Stimulated activated CD4-positive, alpha-beta T cell treated with anti-CD3 and anti-CD28 coated beads, Interleukin-4, amount 100 ng/mL, for 48 hours (primary cell): ENCODE data around the gene KRTAP9-3.
"Not testable (repeated sequence)": the region's sequence is repeated elsewhere in the genome, so short reads cannot be mapped to it uniquely, and the experiment has no call there.

ENCODE experiments used
- DNase-seq, 2 donors: peaks; one replicate each; pipeline ENCODE4 v3.0.0-alpha.2; 2020; ENCODE audit warnings: low read depth in 2 of 2

KRTAP9-3 gene, protein sequence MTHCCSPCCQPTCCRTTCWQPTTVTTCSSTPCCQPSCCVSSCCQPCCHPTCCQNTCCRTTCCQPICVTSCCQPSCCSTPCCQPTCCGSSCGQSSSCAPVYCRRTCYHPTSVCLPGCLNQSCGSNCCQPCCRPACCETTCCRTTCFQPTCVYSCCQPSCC

DNA sequence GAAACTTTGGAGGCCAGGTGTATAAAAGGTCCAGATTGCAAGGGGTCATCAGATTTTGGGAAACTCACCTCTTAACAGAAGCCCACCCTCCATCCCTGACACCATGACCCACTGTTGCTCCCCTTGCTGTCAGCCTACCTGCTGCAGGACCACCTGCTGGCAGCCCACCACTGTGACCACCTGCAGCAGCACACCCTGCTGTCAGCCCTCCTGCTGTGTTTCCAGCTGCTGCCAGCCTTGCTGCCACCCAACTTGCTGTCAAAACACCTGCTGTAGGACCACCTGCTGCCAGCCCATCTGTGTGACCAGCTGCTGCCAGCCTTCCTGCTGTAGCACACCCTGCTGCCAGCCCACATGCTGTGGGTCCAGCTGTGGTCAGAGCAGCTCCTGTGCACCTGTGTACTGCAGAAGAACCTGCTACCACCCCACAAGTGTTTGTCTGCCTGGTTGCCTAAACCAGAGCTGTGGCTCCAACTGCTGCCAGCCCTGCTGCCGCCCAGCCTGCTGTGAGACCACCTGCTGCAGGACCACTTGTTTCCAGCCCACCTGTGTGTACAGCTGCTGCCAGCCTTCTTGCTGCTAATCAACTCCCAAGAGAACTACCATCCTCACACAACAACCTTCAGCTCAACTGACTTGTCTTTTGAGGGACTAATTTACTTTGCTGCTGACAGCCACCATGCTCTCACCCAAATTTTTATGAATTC, at the start of gene KRTAP9-3:
KRTAP9-3 (plus strand) TSS at position 51 of the 707 bp plus-strand sequence; CDS start at position 104, 53 bp downstream.
- not testable (repeated sequence) for DNase-seq

DNA sequence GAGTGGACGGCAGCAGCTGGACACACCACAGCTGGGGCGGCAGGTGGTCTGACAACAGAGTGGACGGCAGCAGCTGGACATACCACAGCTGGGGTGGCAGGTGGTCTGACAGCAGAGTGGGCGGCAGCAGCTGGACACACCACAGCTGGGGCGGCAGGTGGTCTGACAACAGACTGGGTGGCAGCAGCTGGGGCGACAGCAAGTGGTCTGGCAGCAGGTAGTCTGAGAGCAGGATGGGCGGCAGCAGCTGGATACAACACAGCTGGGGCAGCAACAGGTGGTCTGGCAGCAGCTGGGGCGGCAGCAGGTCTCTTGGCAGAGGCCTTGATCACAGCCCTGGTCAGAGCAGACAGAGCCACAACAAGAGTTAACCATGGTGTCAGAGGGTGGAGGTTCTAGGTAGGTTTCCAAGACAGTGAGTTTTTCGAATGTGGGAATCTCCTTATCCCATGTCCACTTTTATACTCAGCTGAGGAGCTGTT, 47.7 kb upstream of the KRTAP9-3 start, which contains the start of gene KRTAP4-1:
KRTAP4-1 (minus strand) TSS at position 432 of the 482 bp plus-strand sequence; CDS start at position 375, 57 bp downstream.
- no peak for DNase-seq

DNA sequence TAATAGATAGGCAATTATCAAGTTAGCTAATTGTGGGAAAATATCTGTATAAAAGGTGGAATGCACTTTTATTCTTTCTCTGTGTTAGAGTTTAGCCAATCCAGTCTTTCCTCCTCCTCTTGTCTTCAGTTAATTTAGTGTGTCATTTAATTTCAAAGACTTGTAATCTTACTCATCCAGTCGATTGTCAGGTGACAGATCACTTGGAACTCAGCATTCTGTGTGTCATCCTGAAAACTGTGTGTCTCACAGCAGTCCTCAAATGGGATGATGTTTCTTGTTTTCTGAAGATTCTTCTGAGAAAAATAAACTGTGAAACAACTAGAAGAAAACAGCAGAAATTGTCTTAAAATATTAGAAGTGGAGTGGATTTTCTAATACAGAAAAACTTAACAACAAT, 47.2 kb upstream of the KRTAP9-3 start:
- DNase-seq: no peak

DNA sequence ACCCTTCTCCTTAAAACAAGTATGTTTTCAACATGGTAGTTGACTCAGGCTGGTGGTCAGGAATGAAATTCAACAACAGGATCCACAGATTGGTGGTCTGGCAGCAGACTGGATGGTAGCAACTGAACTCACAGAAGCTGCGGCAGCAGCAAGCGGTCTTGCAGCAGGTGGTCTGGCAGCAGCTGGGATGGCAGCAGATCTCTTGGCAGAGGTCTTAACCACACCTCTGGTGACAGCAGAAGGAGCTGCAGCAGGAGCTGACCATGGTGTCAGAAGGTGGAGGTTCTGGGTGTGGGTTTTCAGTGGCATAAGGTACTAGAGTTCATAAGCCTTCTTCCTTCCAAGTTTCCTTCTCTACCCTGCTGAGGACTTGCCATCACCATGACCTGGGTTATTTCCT, 45.4 kb upstream of the KRTAP9-3 start:
- no peak for DNase-seq

DNA sequence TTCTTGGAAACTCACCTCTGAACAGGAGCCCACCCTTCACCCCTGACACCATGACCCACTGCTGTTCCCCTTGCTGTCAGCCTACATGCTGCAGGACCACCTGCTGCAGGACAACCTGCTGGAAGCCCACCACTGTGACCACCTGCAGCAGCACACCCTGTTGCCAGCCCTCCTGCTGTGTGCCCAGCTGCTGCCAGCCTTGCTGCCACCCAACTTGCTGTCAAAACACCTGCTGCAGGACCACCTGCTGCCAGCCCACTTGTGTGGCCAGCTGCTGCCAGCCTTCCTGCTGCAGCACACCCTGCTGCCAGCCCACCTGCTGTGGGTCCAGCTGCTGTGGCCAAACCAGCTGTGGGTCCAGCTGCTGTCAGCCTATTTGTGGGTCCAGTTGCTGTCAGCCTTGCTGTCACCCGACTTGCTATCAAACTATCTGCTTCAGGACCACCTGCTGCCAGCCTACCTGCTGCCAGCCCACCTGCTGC, 42.4 kb upstream of the KRTAP9-3 start, which contains the start of gene KRTAP9-1:
KRTAP9-1 (plus strand) TSS at position 51 of the 482 bp plus-strand sequence; CDS start at position 51, 0 bp downstream.
- DNase-seq: not testable (repeated sequence)

DNA sequence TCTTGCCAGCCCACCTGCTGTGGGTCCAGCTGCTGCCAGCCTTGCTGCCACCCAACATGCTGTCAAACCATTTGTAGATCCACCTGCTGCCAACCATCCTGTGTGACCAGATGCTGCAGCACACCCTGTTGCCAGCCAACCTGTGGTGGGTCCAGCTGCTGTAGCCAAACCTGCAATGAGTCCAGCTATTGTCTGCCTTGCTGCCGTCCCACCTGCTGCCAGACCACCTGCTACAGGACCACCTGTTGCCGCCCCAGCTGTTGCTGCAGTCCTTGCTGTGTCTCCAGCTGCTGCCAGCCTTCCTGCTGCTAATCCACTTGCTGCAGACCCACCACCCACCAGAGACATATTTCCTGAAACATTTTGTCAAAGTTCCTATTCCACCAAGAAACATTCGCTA, 41.9 kb upstream of the KRTAP9-3 start:
- no peak for DNase-seq

DNA sequence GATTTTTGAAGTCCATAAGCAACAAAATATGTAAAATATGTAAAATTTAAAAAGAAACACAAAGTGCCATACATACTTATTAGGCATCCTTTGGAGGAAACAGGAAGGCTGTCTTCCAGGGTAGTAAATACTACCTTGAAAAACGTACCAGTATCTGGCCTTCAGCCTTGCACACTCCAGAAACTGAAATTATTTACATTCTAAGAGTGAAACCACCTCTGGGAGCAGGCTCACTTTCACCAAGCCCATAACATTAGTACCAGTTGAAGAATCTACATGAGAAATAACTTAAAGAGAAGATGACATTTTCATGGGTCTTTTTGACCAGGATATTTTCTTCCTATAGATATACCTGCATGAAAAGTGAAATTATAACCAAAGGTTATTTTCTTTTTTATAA, 36.2 kb upstream of the KRTAP9-3 start:
- DNase-seq: no peak

DNA sequence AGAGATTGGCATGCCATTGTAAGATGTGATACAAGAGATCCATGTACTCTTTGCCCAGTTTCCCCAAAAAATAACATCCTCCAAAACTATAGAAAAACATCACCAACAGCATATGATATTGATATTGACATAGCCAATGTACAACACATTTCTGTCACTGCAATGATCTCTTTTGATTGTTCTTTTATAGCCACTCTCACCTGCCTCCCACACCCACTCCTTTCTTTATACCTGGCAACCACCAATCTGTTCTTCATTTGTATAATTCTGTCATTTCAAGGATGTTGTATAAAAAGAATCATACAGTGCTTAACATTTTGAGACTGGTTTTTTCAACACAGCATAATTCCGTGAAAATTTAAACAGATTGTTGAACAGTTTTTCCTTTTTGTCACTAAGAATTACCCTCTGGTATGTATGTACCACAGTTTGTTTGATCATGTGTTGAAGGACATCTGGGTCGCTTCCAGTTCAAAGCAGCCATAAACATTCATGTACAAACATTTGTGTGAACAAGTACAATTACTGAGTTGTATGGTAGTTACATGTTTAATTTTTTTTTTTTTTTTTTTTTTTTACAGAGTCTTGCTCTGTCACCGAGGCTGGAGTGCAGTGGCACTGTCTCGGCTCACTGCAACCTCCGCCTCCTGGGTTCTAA, 32.7 kb upstream of the KRTAP9-3 start:
- DNase-seq: no peak

DNA sequence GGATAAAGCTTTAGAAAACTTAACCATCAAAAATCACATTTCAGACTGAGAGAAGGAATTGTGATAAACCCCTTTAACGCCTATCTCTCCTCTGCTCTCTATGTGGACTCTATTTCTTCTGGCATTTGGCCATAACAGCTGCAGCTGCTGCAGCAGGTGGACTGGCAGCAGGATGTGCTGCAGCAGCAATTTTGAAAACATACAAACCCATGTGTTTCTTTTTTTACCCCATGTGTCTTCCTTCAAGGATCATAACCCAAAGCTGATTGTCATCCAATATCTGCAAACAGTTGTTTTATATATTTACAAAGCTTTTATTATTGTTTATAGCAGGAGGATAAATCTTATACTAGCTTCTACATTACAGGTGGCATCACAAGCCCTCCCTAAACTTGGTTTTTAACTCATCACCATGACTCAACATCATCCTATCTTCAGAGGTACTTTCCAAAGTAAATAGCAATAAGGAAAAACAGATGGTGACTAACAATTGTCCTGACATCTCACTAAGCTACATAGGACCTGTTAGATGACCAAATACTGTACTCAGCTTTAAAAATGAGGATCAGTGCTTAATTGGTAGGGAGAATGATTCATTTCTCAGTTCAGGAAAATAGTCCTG, 20.3 kb upstream of the KRTAP9-3 start:
- DNase-seq: no peak

DNA sequence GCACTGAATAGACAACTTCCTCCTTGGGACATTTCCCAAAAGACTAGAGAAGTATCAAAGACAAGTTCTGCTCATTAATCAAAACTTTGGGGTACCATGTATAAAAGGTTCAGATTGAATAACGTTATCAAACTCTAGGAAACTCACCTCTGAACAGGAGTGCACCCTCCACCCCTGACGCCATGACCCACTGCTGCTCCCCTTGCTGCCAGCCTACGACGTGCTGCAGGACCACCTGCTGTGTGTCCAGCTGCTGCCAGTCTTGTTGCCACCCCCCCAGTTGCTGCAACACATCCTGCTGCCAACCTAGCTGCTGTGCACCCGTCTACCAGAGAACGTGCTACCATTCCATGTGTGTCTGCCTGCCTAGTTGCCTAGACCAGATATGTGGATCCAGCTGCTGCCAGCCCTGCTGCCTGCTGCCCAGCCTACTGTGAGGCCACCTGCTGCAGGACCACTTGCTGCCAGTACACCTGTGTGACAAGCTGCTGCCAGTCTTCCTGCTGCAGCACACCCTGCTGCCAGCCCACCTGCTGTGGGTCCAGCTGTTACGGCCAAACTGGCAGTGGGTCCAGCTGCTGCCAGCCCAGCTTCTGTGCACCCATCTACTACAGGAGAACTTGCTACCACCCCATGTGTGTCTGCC, 19.6 kb upstream of the KRTAP9-3 start:
- no peak for DNase-seq

DNA sequence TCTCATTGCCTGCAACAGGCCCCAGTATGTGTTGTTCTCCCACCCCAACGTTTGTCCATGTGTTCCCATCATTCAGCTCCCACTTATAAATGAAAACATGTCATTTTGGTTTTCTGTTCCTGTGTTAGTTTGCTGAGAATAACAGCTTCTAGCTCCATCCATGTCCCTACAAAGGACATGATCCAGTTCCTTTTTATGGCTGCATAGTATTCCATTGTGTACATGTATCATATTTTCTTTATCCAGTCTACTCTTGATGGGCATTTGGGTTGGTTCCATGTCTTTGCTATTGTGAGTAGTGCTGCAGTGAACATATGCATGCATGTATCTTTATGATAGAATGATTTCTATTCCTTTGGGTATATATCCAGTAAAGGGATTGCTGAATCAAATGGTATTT, 16.6 kb upstream of the KRTAP9-3 start:
- no peak for DNase-seq

DNA sequence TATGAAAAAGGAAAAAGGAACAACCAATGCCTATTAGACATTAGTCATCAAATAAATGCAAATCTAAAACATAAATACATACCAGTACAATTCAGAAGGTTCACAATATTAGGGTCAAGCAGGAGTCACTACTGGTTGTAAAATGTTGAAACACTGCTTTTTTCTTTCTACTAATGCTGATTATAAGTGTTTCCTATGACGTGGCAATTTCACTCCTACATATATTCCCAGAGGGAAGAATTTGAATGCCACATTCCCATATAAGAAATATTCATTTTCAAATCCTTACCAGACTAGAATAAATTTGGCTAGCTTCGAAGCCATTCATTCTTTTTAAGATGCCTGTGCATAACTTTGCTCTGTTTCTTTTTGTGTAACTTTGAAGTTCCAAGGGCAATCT, 8.4 kb upstream of the KRTAP9-3 start:
- no peak for DNase-seq

DNA sequence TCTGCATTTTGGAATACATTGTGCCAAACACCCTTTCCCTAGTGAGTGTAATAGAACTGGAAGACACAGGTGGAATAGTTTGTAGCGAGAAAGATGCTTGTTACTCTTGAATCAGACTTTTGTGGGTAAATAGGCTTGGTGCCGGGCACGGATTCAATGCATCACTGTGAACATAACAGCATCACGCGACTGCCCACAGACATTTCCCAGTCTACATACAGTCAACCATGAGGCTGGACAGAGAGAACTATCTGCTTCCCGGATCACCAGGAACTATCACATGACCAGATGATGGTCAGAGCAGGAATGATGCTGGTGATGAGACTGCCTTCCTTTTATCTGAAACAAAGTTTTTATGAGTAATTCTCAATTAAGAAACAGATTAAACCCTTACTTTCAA, 6.2 kb upstream of the KRTAP9-3 start:
- no peak for DNase-seq

DNA sequence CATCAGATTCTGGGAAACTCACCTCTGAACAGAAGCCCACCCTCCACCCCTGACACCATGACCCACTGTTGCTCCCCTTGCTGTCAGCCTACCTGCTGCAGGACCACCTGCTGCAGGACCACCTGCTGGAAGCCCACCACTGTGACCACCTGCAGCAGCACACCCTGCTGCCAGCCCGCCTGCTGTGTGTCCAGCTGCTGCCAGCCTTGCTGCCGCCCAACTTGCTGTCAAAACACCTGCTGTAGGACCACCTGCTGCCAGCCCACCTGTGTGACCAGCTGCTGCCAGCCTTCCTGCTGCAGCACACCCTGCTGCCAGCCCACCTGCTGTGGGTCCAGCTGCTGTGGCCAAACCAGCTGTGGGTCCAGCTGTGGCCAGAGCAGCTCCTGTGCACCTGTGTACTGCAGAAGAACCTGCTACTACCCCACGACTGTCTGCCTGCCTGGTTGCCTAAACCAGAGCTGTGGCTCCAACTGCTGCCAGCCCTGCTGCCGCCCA, 5.6 kb upstream of the KRTAP9-3 start, which contains the start of gene KRTAP9-2:
KRTAP9-2 (plus strand) TSS at position 51 of the 498 bp plus-strand sequence; CDS start at position 58, 7 bp downstream.
- DNase-seq: not testable (repeated sequence)

DNA sequence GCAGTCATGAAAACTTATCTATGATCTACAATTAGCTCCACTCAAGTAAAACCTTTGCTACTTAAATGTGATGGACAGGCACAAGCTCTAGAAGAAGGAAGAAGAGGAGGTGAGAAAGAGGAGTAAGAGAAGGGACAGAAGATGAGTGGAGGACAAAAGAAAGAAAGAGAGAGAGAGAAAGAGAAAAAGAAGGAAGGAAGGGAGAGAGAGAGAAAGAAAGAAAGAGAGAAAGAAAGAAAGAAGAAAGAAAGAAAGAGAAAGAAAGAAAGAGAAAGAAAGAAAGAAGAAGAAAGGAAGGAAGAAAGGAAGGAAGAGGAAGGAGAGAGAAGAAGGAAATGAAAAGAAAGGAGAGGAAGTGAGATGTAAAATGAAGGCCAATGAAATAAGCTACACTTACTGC, 2.2 kb upstream of the KRTAP9-3 start:
- no peak for DNase-seq

DNA sequence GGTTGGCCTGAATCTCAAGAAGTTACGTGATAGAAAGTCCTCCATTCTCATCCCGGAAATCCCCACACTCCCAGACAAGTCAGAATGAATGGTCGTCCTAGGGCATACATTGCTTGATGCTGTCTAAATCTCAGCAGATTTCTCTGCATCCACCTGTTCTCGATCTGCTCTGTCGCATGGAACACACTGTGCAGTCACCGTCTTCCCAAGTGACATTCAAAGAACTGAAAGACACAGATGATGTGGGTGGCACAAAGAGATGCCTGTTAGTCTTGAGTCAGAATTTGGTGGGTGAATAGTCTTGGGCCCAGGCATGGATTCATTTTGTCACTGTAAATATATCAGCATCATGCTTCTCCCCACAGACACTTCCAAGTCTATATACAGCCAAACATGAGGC, 518 bp upstream of the KRTAP9-3 start:
- DNase-seq: no peak

DNA sequence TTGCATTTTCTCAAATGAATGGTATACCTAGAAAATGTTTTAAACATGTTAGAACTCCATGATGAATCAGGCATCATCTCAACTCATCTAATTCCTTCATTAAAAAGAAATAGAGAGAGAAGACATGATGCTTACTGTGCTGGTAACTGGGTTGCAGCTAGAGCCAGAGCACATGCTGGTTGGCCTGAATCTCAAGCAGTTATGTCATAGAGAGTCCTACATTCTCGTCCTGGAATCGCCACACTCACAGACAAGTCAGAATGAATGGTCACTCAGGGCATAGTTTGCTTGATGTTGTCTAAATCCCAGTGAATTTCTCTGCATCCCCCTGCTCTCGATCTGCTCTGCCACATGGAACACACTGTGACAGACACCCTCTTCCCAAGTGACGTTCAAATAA, 4.9 kb downstream of the KRTAP9-3 start:
- not testable (repeated sequence) for DNase-seq

DNA sequence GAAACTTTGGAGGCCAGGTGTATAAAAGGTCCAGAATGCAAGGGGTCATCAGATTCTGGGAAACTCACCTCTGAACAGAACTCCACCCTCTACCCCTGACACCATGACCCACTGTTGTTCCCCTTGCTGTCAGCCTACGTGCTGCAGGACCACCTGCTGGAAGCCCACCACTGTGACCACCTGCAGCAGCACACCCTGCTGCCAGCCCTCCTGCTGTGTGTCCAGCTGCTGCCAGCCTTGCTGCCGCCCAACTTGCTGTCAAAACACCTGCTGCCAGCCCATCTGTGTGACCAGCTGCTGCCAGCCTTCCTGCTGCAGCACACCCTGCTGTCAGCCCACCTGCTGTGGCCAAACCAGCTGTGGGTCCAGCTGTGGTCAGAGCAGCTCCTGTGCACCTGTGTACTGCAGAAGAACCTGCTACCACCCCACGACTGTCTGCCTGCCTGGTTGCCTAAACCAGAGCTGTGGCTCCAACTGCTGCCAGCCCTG, 5.7 kb downstream of the KRTAP9-3 start, which contains the start of gene KRTAP9-8:
KRTAP9-8 (plus strand) TSS at position 51 of the 489 bp plus-strand sequence; CDS start at position 104, 53 bp downstream.
- DNase-seq: not testable (repeated sequence)

DNA sequence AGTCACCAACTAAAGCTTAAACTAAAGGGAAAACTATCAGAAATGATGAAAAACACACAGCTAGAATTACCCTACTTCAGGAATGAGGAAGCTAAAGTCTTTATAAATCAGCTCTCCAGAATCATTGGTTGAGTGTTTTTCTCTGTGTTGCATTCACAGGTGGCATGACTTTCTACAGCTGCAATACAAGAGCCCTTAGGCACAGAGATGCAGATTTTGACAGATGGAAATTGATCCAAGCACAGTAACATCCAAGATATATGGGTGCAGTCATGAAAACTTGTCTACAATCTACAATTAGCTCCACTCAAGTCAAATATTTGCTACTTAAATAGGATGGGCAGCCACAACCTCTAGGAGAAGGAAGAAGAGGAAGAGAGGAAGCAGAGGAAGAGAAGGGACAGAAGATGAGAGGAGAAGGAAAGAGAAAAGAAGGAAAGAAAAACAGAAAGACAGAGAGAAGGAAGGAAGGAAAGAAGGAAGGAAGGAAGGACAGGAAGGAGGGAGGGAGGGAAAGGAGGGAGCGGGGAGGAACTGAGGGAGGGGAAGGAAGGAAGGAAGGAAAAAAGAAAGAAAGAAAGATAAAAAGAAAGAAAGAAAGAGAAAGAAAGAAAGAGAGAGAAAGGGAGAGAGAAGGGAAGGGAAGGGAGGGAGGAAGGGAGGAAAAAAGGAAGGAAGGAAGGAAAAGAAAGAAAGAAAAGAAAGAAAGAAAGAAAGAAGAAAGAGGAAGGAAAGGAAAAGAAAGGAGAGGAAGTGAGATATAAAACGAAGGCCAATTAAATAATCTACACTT, 14.9 kb downstream of the KRTAP9-3 start:
- DNase-seq: not testable (repeated sequence)
